GM10847 (cell line): Measurements from ENCODE around the gene NBAS.

Experiments used
- POLR2A ChIP-seq: IDR thresholded peaks from 2 replicates; pipeline ENCODE4 v1.6.1; 2011; ENCODE audit not compliant: insufficient read length; ENCODE audit errors: extremely low read depth

NBAS gene

GRCh38 chr2:15181092-15181745 lies 379.9 kb downstream of the NBAS start:
- TF ChIP-seq POLR2A: no peak

- TF ChIP-seq POLR2A: no peak
Measured at GRCh38 chr2:15180379-15180778, 380.8 kb downstream of the NBAS start.

- no peak for TF ChIP-seq POLR2A
Measured at GRCh38 chr2:15178946-15179345, 382.2 kb downstream of the NBAS start.

GRCh38 chr2:15177103-15177502 lies 384.0 kb downstream of the NBAS start:
- no peak for TF ChIP-seq POLR2A

GRCh38 chr2:15176604-15177003 lies 384.5 kb downstream of the NBAS start:
- TF ChIP-seq POLR2A: no peak

GRCh38 chr2:15174567-15174966 lies 386.6 kb downstream of the NBAS start:
- no peak for TF ChIP-seq POLR2A

GRCh38 chr2:15173501-15173900 lies 387.6 kb downstream of the NBAS start:
- TF ChIP-seq POLR2A: no peak

- no peak for TF ChIP-seq POLR2A
Measured at GRCh38 chr2:15172825-15173224, 388.3 kb downstream of the NBAS start.

GRCh38 chr2:15170070-15170775 lies 390.9 kb downstream of the NBAS start:
- no peak for TF ChIP-seq POLR2A

GRCh38 chr2:15169326-15170069 lies 391.6 kb downstream of the NBAS start:
- no peak for TF ChIP-seq POLR2A

GRCh38 chr2:15168116-15168515 lies 393.0 kb downstream of the NBAS start:
- no peak for TF ChIP-seq POLR2A

GRCh38 chr2:15166878-15167277 lies 394.3 kb downstream of the NBAS start:
- TF ChIP-seq POLR2A: no peak

GRCh38 chr2:15163326-15163725 lies 397.8 kb downstream of the NBAS start:
- TF ChIP-seq POLR2A: no peak

GRCh38 chr2:15162620-15163019 lies 398.5 kb downstream of the NBAS start:
- TF ChIP-seq POLR2A: no peak

- no peak for TF ChIP-seq POLR2A
Measured at GRCh38 chr2:15160201-15160991, 400.7 kb downstream of the NBAS start.
